ENCODE data around the gene IFT57.

DNA sequence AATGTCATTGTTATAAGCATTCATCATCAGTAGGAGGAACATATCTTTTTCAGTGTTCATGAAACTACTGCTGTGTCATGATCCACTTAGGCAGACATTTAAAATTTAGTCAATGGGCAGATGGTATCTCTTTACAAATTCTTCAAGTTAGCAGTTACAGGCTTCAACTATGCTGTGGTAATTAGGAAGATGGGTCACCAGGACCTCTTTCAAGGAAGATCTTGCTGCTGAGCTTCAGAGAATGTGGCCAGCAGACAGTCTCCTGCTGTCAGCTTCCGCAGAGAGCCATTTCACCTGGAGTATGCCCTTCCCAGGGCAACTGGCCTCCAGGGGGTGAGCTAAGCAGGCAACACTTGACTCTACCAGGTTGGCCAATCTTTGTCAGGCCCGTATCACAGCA is 19.4 kb downstream of the IFT57 start:
- TF ChIP-seq POLR2A (IDR thresholded peaks at IDR 0.05): no peak
- TF ChIP-seq, protein P1, sequence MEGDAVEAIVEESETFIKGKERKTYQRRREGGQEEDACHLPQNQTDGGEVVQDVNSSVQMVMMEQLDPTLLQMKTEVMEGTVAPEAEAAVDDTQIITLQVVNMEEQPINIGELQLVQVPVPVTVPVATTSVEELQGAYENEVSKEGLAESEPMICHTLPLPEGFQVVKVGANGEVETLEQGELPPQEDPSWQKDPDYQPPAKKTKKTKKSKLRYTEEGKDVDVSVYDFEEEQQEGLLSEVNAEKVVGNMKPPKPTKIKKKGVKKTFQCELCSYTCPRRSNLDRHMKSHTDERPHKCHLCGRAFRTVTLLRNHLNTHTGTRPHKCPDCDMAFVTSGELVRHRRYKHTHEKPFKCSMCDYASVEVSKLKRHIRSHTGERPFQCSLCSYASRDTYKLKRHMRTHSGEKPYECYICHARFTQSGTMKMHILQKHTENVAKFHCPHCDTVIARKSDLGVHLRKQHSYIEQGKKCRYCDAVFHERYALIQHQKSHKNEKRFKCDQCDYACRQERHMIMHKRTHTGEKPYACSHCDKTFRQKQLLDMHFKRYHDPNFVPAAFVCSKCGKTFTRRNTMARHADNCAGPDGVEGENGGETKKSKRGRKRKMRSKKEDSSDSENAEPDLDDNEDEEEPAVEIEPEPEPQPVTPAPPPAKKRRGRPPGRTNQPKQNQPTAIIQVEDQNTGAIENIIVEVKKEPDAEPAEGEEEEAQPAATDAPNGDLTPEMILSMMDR (IDR thresholded peaks at IDR 0.05): no peak

Measured in right lobe of liver (tissue), 4 donors.